Effector CD4-positive, alpha-beta T cell (primary cell): ENCODE results near the gene SPATA2.
A peak's percentile ranks its signal among the peaks of the same experiment; 100 is the strongest.
"Not testable (repeated sequence)": the region's sequence is repeated elsewhere in the genome, so short reads cannot be mapped to it uniquely, and the experiment has no call there.

Source experiments
- DNase-seq: peaks from one replicate; pipeline ENCODE4 v3.0.0-alpha.2; 2020
- total RNA-seq: gene quantifications from one replicate; lab custom pipeline; 2026; lab: John Stamatoyannopoulos, UW

The SPATA2 gene
- total RNA-seq: 41.3 reads per million, percentile 64 among the genes with 10 or more reads in this experiment

GRCh38 chr20:49915380-49916145 lies at the start of gene SPATA2:
Gene SPATA2, minus strand, starts transcription at chr20:49915529. Its CDS starts 7,039 bp downstream, at chr20:49908490.
- peak; percentile 94 for DNase-seq

GRCh38 chr20:49961413-49961812 lies 46.1 kb upstream of the SPATA2 start:
- no peak for DNase-seq

- not testable (repeated sequence) for DNase-seq
Observed at GRCh38 chr20:49957089-49957938, 42.0 kb upstream of the SPATA2 start.

GRCh38 chr20:49956689-49957088 lies 41.4 kb upstream of the SPATA2 start:
- DNase-seq: no peak

- DNase-seq: not testable (repeated sequence)
Observed at GRCh38 chr20:49955830-49956396, 40.6 kb upstream of the SPATA2 start.

GRCh38 chr20:49955167-49955566 lies 39.8 kb upstream of the SPATA2 start:
- no peak for DNase-seq

- no peak for DNase-seq
Observed at GRCh38 chr20:49951151-49951550, 35.8 kb upstream of the SPATA2 start.

GRCh38 chr20:49948809-49949507 lies 33.6 kb upstream of the SPATA2 start:
- DNase-seq: no peak

GRCh38 chr20:49948178-49948577 lies 32.8 kb upstream of the SPATA2 start:
- DNase-seq: no peak

- DNase-seq: no peak
Observed at GRCh38 chr20:49945701-49946477, 30.6 kb upstream of the SPATA2 start.

- no peak for DNase-seq
Observed at GRCh38 chr20:49945306-49945700, 30.0 kb upstream of the SPATA2 start.

GRCh38 chr20:49942942-49943341 lies 27.6 kb upstream of the SPATA2 start:
- DNase-seq: no peak

- no peak for DNase-seq
Observed at GRCh38 chr20:49942303-49942702, 27.0 kb upstream of the SPATA2 start.

- no peak for DNase-seq
Observed at GRCh38 chr20:49941456-49941855, 26.1 kb upstream of the SPATA2 start.

GRCh38 chr20:49938173-49939163 lies 23.1 kb upstream of the SPATA2 start:
- DNase-seq: no peak

GRCh38 chr20:49937027-49937929 lies 21.9 kb upstream of the SPATA2 start:
- DNase-seq: no peak

GRCh38 chr20:49936153-49937026 lies 21.1 kb upstream of the SPATA2 start, which contains the start of gene RNF114:
Gene RNF114, plus strand, starts transcription at chr20:49936397. Its CDS starts 16 bp downstream, at chr20:49936413.
- peak; percentile 88 for DNase-seq

- DNase-seq: no peak
Observed at GRCh38 chr20:49935746-49936152, 20.4 kb upstream of the SPATA2 start.
